ENCODE results near the gene ADM5. TPM values are rescaled to one million over a fixed set of nuclear protein-coding genes. Genes with fewer than 3 reads are reported as not detected.

Gene ADM5
- total and polyA plus RNA-seq, 12 donors = 0.16 to 1.6 (median 0.48) TPM

DNA sequence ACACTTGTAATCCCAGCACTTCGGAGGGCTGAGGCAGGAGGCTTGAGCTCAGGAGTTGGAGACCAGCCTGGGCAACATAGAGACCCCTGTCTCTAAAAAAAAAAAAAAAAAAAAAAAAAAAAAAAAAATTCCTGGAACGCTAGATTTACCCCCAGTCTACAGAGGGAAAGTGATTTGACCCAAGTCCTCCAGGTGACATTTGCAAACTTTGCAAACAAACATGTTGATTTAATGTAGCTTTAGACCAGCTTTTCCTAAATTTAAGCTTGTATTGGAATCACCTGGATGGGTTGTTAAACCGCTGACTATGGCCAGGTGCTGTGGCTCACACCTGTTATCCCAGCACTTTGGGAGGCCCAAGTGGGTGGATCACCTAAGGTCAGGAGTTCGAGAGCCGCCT lies 10.0 kb downstream of the ADM5 start:
- no peaks in the 10 kb centered on the region for H3K4me1 ChIP-seq
- ATAC-seq = no peak
- intact Hi-C loops (cut with DNase I) = no loop called here
- H3K4me3 ChIP-seq = no peak overlapping the region
- no peak overlapping the region for H3K27ac ChIP-seq
- no peaks in the 10 kb centered on the region for H3K36me3 ChIP-seq
- 93 to 97% methylated on average over 5 of the region's 5 CpGs for WGBS, 2 donors
- DNase-seq = no peak
- no peaks in the 10 kb centered on the region for H3K9me3 ChIP-seq
- TF ChIP-seq, protein P1, sequence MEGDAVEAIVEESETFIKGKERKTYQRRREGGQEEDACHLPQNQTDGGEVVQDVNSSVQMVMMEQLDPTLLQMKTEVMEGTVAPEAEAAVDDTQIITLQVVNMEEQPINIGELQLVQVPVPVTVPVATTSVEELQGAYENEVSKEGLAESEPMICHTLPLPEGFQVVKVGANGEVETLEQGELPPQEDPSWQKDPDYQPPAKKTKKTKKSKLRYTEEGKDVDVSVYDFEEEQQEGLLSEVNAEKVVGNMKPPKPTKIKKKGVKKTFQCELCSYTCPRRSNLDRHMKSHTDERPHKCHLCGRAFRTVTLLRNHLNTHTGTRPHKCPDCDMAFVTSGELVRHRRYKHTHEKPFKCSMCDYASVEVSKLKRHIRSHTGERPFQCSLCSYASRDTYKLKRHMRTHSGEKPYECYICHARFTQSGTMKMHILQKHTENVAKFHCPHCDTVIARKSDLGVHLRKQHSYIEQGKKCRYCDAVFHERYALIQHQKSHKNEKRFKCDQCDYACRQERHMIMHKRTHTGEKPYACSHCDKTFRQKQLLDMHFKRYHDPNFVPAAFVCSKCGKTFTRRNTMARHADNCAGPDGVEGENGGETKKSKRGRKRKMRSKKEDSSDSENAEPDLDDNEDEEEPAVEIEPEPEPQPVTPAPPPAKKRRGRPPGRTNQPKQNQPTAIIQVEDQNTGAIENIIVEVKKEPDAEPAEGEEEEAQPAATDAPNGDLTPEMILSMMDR (IDR thresholded peaks at IDR 0.05) = no peak
- H3K27me3 ChIP-seq = peaks cover 0 to 6% (median 4%) of the 10 kb centered on the region in 7 donors

DNA sequence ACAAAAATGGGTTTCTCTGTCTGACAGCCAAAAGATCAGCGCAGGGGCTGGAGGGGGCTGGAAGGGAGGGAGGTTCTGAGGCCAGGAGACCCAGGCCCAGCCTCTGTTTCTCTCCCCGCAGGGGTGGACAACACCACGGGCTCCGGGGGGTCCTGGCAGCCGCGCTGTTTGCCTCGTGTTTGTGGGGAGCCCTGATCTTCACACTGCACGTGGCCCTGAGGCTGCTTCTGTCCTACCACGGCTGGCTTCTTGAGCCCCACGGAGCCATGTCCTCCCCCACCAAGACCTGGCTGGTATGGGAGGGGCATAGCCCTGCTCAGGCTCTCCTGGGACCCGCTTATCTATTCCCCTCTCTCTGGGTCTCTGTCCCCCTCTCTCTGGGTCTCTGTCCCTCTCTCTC lies 11.2 kb downstream of the ADM5 start:
- TF ChIP-seq, protein P1 (IDR thresholded peaks at IDR 0.05) = no peak
- no peak for DNase-seq
- 58 to 64% methylated on average over 11 of the region's 11 CpGs for WGBS, 2 donors
- Histone ChIP-seq H3K4me1 (no peaks in the 10 kb centered on the region), H3K9me3 (no peaks in the 10 kb centered on the region), H3K4me3 (no peak overlapping the region), H3K36me3 (no peaks in the 10 kb centered on the region), H3K27ac (no peak overlapping the region), H3K27me3 (peaks cover 0 to 6% (median 4%) of the 10 kb centered on the region in 7 donors)
- peak in 1 of 8 donors; percentile 49 for ATAC-seq
- intact Hi-C loops (cut with DNase I) = no loop called here

DNA sequence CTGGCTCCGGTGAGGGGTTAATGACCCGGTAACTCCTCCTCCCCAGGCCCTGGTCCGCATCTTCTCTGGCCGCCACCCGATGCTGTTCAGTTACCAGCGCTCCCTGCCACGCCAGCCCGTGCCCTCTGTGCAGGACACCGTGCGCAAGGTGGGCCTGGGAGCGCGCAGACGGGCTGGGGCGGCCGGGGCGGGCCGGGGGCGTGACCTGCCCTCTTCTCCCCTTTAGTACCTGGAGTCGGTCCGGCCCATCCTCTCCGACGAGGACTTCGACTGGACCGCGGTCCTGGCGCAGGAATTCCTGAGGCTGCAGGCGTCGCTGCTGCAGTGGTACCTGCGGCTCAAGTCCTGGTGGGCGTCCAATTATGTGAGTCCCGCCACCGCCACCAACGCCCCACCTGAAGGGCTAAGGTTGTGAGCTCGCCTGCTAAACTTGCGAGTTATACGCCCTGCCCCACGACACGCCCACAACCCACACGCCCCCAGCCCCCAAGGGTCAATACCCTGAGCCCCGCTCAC lies 11.9 kb downstream of the ADM5 start:
- TF ChIP-seq, protein P1 (IDR thresholded peaks at IDR 0.05) = no peak
- H3K4me3 ChIP-seq = no peak overlapping the region
- WGBS, 2 donors = 47 to 54% methylated on average over 40 of the region's 40 CpGs
- H3K4me1 ChIP-seq = no peaks in the 10 kb centered on the region
- peaks cover 0 to 6% (median 4%) of the 10 kb centered on the region in 7 donors for H3K27me3 ChIP-seq
- H3K9me3 ChIP-seq = no peaks in the 10 kb centered on the region
- H3K36me3 ChIP-seq = no peaks in the 10 kb centered on the region
- DNase-seq (no peak), ATAC-seq (peak in 1 of 8 donors; percentile 33)
- no peak overlapping the region for H3K27ac ChIP-seq
- intact Hi-C loops (cut with DNase I) = no loop called here

DNA sequence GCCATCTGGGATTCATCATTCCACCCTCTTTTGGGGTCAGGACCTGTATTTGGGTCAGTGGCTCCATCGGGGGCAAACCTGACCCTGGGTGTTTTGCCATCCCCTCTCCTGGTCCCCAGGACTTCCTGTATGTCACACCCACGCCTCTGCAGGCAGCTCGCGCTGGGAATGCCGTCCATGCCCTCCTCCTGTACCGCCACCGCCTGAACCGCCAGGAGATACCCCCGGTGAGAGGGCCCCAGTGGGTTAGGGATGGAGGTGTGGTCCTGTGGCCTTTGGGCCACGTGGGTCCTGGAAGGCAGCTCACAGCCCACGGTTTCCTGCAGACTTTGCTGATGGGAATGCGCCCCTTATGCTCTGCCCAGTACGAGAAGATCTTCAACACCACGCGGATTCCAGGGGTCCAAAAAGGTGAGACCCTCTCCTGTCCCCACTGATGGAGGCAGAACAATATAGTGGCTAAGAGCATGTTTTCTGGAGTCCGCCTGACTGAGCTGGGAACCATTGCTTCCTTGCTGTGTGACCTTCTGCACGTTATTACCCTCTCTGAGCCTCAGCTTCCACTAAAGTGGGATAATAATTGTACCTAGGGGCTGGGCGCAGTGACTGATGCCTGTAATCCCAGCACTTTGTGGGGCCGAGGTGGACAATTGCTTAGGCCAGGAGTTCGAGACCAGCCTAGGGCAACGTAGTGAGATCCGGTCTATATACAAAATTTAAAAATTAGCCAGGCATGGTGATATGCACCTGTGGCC lies 15.7 kb downstream of the ADM5 start:
- TF ChIP-seq, protein P1 (IDR thresholded peaks at IDR 0.05) = no peak
- no peaks in the 10 kb centered on the region for H3K9me3 ChIP-seq
- WGBS, 2 donors = 91% methylated on average over 22 of the region's 22 CpGs
- no peaks in the 10 kb centered on the region for H3K4me1 ChIP-seq
- H3K36me3 ChIP-seq = no peaks in the 10 kb centered on the region
- H3K27ac ChIP-seq = no peak overlapping the region
- no peak overlapping the region for H3K4me3 ChIP-seq
- peaks cover 0 to 6% (median 4%) of the 10 kb centered on the region in 7 donors for H3K27me3 ChIP-seq
- DNase-seq = no peak
- ATAC-seq = no peak
- intact Hi-C loops (cut with DNase I) = no loop called here

Data from heart right ventricle (tissue), 16 donors.